ENCODE measurements around the gene RTP5.
"Not testable (repeated sequence)": the region's sequence is repeated elsewhere in the genome, so short reads cannot be mapped to it uniquely, and the experiment has no call there.

RTP5 gene

DNA sequence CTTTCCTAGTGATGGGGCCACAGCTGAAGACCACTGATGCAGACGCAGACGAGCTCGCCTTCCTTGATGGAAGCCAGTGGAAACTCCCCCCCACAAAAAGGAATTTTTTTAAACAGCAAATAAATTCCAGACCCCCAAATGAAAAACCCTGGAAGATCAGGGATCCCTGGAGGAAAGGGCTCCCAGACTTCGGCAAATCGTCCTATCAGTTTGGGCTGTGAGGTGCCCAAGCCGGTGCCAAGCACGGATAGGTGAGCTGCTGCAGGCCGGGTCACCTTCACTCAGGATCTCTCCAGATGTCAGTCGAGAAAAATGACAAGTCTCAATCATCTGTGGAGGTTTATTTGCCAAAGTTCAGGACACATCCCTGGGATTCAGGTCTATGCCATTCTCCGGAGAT is 42.0 kb downstream of the RTP5 start:
- DNase-seq (ENCODE audit: low read depth): no peak
- TF ChIP-seq, protein P1, sequence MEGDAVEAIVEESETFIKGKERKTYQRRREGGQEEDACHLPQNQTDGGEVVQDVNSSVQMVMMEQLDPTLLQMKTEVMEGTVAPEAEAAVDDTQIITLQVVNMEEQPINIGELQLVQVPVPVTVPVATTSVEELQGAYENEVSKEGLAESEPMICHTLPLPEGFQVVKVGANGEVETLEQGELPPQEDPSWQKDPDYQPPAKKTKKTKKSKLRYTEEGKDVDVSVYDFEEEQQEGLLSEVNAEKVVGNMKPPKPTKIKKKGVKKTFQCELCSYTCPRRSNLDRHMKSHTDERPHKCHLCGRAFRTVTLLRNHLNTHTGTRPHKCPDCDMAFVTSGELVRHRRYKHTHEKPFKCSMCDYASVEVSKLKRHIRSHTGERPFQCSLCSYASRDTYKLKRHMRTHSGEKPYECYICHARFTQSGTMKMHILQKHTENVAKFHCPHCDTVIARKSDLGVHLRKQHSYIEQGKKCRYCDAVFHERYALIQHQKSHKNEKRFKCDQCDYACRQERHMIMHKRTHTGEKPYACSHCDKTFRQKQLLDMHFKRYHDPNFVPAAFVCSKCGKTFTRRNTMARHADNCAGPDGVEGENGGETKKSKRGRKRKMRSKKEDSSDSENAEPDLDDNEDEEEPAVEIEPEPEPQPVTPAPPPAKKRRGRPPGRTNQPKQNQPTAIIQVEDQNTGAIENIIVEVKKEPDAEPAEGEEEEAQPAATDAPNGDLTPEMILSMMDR (conservative IDR thresholded peaks at IDR 0.05; ENCODE audit: low read length): no peak
- H3K4me3 ChIP-seq (ENCODE audit: low read length): no peak overlapping the region

DNA sequence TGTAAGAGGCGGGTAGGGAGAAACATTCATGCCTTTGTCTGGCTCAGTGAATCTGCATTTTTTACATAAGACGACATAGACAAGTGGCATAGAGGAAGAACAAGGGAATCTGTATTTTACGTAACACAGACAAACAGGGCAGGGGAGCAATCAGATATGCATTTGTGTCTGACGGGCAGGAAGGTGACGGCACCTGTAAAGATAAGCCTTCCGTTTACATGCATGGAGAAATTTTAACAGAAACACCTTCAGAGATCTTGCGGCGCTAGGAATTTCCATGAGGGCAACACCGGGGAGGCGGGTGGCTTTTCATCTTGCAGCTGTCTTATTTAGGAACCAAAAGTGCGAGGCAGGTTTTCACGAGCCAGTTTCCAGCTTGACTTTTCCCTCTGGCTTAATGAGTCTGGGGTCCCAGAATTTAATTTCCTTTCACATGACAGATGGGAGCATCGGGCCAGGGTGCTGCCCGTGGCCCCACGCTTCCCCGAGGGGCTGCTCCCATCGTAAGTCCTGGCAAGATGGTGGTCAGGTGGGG is 42.6 kb downstream of the RTP5 start:
- H3K4me3 ChIP-seq (ENCODE audit: low read length): no peak overlapping the region
- TF ChIP-seq, protein P1 (conservative IDR thresholded peaks at IDR 0.05; ENCODE audit: low read length): no peak
- DNase-seq (ENCODE audit: low read depth): no peak

DNA sequence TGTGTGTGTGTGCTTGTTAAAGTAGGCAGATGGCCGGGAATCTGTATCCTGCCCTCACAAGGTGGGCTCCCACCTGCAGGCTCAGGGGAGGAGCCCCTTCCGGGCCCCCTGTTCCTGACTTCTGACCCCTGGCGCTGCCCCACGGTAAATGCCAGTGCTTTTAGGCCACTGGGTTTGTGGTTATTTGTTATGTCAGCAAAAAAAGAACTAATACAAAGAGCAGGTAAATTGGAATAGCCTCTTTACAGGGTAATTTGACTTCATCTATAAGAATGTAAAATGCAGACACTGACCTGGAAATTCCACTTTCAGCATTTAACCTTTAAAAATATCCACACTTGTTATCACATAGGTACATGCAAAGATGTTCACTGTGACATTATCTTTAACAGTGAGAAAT is 44.2 kb downstream of the RTP5 start:
- H3K4me3 ChIP-seq (ENCODE audit: low read length): no peak overlapping the region
- TF ChIP-seq, protein P1 (conservative IDR thresholded peaks at IDR 0.05; ENCODE audit: low read length): no peak
- DNase-seq (ENCODE audit: low read depth): no peak

DNA sequence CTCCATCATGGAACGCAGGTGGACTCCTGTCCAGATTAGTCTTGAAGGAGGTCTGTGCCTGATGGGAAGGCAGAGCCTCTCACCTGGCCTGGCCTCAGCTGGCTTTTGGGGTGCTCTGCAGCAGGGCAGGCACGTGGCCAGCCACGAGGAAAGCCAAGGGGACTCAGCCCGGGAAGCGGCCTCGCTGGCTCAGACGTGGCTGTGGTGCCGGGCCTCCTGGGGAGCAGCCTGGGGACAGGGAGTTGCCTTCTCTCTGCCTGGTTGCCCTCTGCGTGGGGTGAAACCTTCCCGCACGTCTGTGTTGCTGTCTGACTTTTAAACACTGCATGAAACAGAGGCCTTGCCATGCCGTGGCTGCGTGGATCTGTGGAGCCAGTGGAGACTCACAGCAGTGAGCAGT is 45.0 kb downstream of the RTP5 start:
- H3K4me3 ChIP-seq (ENCODE audit: low read length): no peak overlapping the region
- TF ChIP-seq, protein P1 (conservative IDR thresholded peaks at IDR 0.05; ENCODE audit: low read length): no peak
- no peak for DNase-seq (ENCODE audit: low read depth)

DNA sequence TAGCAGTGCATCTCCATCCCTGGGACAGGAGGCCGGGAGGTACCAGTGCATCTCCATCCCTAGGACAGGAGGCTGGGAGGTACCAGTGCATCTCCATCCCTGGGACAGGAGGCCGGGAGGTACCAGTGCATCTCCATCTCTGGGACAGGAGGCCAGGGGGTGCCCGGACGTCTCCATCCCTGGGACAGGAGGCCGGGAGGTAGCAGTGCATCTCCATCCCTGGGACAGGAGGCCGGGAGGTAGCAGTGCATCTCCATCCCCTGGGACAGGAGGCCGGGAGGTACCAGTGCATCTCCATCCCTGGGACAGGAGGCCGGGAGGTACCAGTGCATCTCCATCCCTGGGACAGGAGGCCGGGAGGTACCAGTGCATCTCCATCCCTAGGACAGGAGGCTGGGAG is 52.1 kb downstream of the RTP5 start:
- DNase-seq (ENCODE audit: low read depth); H3K4me3 ChIP-seq (ENCODE audit: low read length): not testable (repeated sequence)

DNA sequence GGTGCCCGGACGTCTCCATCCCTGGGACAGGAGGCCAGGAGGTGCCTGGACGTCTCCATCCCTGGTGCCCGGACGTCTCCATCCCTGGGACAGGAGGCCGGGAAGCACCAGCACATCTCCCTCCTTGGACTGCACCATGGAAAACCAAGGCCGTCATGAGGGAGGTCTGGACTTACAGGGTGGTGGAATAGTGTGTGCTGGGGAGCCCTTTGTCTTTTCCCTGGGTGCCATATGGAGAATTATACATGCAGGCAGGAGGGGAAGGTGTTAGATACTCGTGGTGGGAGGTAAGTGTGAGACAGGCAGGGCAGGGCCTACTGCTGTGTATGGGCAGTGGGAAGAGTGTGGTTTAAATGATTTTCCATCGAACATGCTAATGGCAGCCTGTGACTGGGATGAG is 52.9 kb downstream of the RTP5 start:
- H3K4me3 ChIP-seq (ENCODE audit: low read length): no peak overlapping the region
- TF ChIP-seq, protein P1 (conservative IDR thresholded peaks at IDR 0.05; ENCODE audit: low read length): no peak
- DNase-seq (ENCODE audit: low read depth): no peak

DNA sequence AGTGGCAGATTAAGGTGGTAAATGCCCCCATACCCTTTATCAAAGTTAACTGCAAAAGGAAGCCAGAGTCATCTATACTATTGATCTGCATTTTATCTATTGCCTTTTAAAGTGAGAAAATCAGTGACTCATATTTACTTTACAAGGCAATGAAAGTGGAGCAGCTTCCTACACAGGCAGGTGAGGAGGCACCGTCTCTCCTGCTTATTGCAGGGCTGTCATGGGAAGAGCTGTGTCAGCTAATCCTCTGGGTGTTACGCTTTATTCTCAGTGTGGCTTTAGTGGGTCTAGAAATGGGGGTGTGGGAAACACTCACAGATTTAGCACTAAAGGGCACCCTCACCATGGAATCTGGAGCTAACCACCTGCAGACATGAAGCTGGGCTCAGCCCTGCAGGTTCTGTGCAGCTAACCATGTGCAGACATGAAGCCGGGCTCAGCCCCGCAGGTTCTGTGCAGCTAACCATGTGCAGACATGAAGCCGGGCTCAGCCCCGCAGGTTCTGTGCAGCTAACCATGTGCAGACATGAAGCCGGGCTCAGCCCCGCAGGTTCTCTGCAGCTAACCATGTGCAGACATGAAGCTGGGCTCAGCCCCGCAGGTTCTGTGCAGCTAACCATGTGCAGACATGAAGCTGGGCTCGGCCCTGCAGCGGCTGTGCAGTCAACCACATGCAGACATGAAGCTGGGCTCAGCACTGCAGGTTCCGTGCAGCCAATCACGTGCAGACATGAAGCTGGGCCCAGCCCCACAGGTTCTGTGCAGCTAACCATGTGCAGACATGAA is 53.5 kb downstream of the RTP5 start:
- H3K4me3 ChIP-seq (ENCODE audit: low read length); DNase-seq (ENCODE audit: low read depth): not testable (repeated sequence)

Data from AG10803 (cell line).